GM21576 (cell line): ENCODE data around the gene NABP1.

Experiments used
- ATAC-seq: cut with Tn5 transposase; IDR thresholded peaks from one replicate; pipeline ENCODE4 v1.9.1; 2021; ENCODE audit warnings: mild to moderate bottlenecking, moderate library complexity; ENCODE audit not compliant: unreplicated experiment

NABP1 gene

DNA sequence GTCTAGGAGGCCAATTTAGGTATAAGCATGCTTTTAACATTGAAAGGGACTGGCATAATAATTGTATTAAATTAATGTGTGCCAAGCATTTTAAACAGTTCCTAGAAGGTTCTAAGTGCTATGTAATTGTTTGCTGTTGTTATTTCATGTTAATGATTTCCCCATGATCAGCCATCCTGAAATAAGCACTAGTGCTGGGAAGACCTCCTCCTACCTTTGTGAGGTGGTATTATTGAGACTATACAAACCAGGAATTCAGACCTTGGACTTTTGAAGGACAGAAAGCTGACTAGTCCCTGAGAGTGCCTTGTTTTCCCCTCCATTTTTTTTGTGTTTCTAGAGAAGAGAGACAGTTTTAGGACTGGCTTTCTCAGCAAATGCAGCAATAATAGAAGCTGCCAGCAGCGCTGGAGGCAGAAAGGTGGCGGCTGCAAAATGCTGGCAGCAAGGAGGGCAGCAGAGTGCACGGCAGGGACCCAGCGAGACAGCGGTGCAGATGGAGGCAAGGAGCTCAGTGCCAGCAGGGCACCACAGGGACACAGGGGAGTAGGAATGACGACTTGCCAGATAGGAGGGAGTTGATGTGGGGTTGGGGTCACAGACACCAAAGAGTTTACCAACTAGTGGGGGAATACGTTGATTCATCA is 25.3 kb downstream of the NABP1 start:
- no peak for ATAC-seq

- ATAC-seq, result no peak
These were observed 27.1 kb downstream of the NABP1 start for GRCh38 chr2:191705084-191705483.

- ATAC-seq, result no peak
These were observed 27.8 kb downstream of the NABP1 start for GRCh38 chr2:191705701-191706100.

DNA sequence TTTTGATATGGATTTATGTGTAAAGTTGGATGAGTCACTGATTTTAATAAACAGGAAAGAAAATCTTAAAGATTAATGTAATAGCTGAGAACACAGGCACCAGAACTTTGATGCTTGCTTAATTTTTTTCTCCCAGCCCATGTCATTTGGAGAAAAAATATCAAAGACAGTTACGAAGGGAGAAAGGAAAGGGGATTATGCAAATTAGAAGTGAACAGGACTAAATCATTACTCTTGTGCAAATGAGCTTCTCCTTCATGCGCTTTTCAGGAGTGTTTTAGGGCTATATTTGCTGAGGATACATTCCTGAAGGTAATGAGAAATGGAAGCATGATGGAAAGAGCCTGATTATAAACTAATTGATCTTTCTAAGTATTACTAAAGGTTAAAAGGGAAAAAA is 28.9 kb downstream of the NABP1 start:
- ATAC-seq, result no peak

DNA sequence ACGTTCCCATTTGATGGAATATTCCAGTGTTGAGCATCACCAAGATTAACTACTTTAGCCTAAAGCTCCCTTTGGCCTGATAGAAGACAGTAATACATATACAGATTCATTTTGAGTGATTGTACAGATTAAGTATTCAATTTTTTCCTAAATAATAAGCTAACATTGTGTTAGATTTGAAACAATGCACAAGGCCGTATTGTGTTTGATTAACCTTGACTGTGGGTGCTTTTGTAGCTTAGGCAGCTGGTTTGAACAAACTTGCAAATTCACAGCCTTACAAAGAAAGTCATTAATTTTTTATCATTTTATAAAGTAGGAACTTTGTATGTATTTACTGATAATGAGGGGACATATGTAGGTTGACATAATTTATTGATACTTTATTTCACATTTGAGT is 29.6 kb downstream of the NABP1 start:
- no peak for ATAC-seq

GRCh38 chr2:191710411-191710900 is 32.5 kb downstream of the NABP1 start:
- ATAC-seq, result no peak

DNA sequence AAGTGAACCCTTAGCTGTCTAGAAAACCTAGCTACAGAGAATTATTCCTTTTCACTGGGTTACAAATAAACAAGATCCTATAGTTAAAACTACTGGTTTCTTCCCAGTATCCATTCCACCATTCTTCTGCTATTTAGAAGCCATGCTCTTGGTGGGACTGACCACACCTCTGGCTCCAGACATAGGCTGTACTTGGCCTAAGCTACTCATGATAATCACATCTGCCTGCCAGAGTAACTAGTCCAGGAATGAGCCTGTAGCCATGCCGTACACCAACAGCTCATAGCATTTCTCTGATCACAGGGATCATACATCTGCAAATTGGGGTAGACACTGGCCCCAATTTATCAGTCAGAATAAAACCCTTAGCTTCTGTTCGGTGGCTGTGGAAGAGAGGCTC is 33.7 kb downstream of the NABP1 start:
- ATAC-seq, result no peak

GRCh38 chr2:191713837-191714236 is 35.9 kb downstream of the NABP1 start:
- no peak for ATAC-seq

- ATAC-seq, result no peak
These were observed 37.0 kb downstream of the NABP1 start for GRCh38 chr2:191714925-191715324.

GRCh38 chr2:191715471-191715870 is 37.5 kb downstream of the NABP1 start:
- no peak for ATAC-seq

- ATAC-seq, result no peak
These were observed 41.3 kb downstream of the NABP1 start for GRCh38 chr2:191719261-191719660.

DNA sequence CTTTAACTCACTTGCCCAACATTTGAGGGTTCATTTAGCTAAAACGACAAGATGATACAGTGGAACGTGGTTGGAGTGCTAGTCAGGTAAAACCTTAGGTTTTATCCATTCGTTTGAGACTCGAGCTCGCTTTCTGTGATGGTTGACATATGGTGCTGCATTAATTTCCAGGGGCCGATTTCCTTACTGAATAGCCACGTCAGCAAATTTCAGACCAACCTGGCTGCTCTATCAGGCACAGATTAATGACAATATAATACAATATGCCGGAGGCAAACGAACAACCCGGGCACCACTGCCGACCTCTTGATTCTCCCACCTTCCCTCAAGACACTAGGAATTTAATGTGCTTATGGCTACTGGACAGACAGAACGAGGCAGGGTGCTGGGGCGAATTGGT is 42.0 kb downstream of the NABP1 start:
- no peak for ATAC-seq

DNA sequence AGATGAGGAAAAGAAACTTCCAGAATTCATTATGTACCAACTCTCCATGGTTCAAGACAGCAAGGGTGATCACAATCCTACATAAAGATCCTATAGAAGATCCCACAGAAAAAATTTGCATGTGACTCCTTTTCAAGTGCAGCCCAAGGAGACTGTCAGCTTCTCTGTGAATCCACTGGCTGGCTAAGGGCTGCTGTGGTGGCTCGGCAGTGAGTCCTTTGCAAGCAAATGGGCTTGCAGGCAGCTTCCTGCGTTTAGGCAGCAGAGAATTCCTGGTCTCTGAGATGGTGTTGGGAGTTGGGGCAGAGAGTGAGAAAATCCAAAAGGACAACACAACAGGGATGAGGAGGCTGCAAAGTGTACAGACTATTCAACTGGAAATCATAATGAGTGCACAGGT is 43.4 kb downstream of the NABP1 start:
- no peak for ATAC-seq

GRCh38 chr2:191724015-191724414 is 46.1 kb downstream of the NABP1 start:
- ATAC-seq, result peak; percentile 66

DNA sequence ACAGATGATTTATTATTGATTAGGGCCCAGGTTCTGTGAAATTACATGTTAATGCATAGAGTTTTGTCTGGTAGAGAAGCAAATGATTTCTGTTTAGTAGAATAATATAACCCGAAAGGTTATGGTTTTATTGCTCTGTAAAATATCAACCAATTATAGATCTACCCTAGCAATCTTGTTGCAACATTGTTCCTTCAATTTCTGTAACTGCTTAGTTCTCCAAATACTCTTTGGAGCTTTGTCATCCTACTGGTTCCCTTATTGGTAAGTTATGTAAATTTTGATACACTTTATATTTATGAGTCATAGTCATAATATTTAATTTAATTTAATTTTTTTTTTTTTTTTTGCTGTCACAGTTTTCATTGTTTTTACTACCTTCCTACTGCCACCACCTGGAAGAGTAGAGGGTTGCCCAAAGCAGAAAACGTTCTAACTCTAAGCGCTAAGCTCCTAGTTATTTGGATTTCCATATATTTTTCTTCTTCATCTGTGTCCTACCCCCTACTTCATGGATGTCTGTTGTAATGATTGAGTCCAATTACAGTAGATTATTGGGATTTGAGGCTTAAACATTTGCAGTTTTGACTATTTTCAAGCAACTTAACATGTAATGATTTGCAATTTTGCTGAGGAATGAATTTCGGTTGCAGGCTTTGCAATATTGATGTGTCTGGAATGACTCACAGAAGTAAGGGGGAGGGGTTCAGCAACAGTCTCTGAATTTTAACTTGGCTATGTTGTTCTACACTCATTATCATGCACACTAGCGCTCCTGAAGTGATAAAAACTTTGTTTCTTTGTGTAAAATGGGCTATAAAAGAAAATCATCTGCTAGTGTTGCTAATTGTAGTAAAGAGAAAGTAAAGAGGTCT is 51.1 kb downstream of the NABP1 start:
- no peak for ATAC-seq

- ATAC-seq, result no peak
These were observed 52.3 kb downstream of the NABP1 start for GRCh38 chr2:191730263-191730662.
